Activated T-cell treated with anti-CD3 and anti-CD28 coated beads for 4 hours (primary cell): ENCODE data around the gene COBL.
"Not testable (repeated sequence)": the region's sequence is repeated elsewhere in the genome, so short reads cannot be mapped to it uniquely, and the experiment has no call there.

ENCODE experiments used
- DNase-seq: peaks from one replicate; pipeline ENCODE4 v3.0.0-alpha.2; 2020

COBL gene

GRCh38 chr7:51227861-51228260, 88.7 kb downstream of the COBL start:
- no peak for DNase-seq

GRCh38 chr7:51226916-51227535, 89.6 kb downstream of the COBL start:
- DNase-seq, result no peak

GRCh38 chr7:51226063-51226755, 90.4 kb downstream of the COBL start:
- no peak for DNase-seq

GRCh38 chr7:51224811-51225595, 91.6 kb downstream of the COBL start:
- DNase-seq, result no peak

GRCh38 chr7:51223505-51223904, 93.1 kb downstream of the COBL start:
- no peak for DNase-seq

- no peak for DNase-seq
Measured at GRCh38 chr7:51222916-51223315, 93.7 kb downstream of the COBL start.

- DNase-seq, result no peak
Measured at GRCh38 chr7:51220226-51220625, 96.4 kb downstream of the COBL start.

GRCh38 chr7:51219261-51219988, 97.2 kb downstream of the COBL start:
- DNase-seq, result no peak

GRCh38 chr7:51217804-51218203, 98.8 kb downstream of the COBL start:
- DNase-seq, result no peak

GRCh38 chr7:51214098-51214497, 102.5 kb downstream of the COBL start:
- no peak for DNase-seq

- no peak for DNase-seq
Measured at GRCh38 chr7:51213618-51214017, 103.0 kb downstream of the COBL start.

GRCh38 chr7:51210766-51211165, 105.8 kb downstream of the COBL start:
- DNase-seq, result no peak

GRCh38 chr7:51209426-51209825, 107.2 kb downstream of the COBL start:
- no peak for DNase-seq

GRCh38 chr7:51208125-51208524, 108.5 kb downstream of the COBL start:
- not testable (repeated sequence) for DNase-seq

GRCh38 chr7:51198654-51199053, 118.0 kb downstream of the COBL start:
- no peak for DNase-seq

- no peak for DNase-seq
Measured at GRCh38 chr7:51190969-51191368, 125.6 kb downstream of the COBL start.

- no peak for DNase-seq
Measured at GRCh38 chr7:51189777-51190176, 126.8 kb downstream of the COBL start.

- DNase-seq, result no peak
Measured at GRCh38 chr7:51188987-51189386, 127.6 kb downstream of the COBL start.

- DNase-seq, result no peak
Measured at GRCh38 chr7:51187941-51188340, 128.7 kb downstream of the COBL start.

- no peak for DNase-seq
Measured at GRCh38 chr7:51186531-51186930, 130.1 kb downstream of the COBL start.

- no peak for DNase-seq
Measured at GRCh38 chr7:51182636-51183166, 133.9 kb downstream of the COBL start.

- no peak for DNase-seq
Measured at GRCh38 chr7:51180092-51180491, 136.5 kb downstream of the COBL start.

- DNase-seq, result no peak
Measured at GRCh38 chr7:51175992-51176388, 140.6 kb downstream of the COBL start.
